Central memory CD4-positive, alpha-beta T cell (primary cell): ENCODE data around the gene APBA2.

Source experiments
- DNase-seq: peaks from one replicate; pipeline ENCODE4 v3.0.0; 2022

The APBA2 gene

DNA sequence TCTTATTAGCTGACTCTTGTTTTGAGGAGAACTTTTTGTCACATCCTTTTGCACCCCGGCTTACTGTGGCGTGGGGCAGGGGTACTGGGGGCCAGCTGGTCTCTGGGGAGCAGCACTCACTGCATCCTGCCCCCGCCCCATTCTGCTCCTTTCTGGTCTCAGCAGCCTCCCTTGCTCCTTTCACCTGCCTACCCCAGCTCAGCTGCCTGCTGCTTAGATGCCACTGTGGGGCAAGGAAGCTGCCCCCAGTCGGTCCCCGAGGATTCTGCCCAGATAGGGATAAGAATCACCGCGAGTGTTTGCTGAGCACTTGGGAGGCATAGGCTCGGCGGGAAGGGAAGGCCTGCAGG lies 32.0 kb downstream of the APBA2 start:
- no peak for DNase-seq

DNA sequence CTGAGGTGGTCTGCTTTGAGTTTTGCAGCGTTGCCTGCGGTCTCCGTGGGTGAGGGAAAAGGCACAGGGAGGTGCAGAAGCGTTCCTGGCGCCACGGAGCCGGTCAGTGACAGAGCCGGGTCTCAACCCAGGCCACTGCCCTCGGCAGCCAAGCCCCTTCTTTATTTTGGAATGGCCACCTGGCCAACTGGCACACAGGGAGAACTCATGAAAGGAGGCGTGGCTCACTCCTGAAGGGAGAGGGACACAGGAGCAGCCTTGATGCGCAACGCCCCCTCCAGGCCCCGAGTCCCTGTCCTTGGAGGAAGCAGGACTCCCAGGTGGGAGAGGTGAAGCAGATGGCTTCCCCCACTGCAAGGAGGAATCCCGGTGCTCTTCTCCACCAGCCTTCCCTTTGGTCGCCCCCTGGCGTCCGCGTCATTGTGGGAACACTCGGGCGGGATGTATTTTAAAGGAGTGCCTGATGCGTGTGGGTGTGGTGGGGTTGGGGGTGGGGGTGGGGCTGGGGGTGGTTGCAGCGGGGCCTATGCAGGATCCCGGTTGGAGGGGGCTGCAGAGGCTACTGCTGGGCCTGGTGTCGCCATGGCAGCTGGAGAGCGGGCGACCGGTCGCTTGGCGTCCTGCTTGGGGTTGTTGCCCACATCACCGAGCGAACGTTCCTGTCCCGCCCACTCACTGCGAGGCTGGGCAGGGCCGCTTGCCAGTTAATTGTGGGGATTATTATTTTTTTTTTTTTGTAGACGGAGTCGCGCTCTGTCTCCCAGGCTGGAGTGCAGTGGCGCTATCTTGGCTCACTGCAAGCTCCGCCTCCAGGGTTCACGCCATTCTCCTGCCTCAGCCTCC lies 32.6 kb downstream of the APBA2 start:
- no peak for DNase-seq

DNA sequence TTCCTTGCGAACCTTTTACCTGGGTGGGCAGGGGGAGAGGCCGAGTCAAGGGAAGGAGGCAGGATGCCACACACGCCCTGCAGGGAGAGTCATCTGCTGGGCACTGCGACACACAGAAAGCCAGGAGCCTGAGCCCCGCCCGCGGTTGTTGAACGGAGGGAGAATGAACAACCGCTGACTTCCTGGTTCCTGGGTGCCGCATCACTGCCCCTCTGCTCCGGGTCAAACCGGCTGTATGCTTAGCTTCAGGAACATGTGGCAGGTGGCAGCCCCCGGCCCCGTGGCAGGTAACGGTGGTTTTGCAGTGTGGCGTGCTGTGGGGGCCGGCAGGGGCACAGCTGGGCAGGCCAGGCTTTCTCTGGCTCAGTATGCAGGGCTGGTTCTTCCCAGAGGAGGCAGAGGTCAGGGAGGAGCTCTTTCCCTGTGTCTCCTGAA lies 33.4 kb downstream of the APBA2 start:
- no peak for DNase-seq

DNA sequence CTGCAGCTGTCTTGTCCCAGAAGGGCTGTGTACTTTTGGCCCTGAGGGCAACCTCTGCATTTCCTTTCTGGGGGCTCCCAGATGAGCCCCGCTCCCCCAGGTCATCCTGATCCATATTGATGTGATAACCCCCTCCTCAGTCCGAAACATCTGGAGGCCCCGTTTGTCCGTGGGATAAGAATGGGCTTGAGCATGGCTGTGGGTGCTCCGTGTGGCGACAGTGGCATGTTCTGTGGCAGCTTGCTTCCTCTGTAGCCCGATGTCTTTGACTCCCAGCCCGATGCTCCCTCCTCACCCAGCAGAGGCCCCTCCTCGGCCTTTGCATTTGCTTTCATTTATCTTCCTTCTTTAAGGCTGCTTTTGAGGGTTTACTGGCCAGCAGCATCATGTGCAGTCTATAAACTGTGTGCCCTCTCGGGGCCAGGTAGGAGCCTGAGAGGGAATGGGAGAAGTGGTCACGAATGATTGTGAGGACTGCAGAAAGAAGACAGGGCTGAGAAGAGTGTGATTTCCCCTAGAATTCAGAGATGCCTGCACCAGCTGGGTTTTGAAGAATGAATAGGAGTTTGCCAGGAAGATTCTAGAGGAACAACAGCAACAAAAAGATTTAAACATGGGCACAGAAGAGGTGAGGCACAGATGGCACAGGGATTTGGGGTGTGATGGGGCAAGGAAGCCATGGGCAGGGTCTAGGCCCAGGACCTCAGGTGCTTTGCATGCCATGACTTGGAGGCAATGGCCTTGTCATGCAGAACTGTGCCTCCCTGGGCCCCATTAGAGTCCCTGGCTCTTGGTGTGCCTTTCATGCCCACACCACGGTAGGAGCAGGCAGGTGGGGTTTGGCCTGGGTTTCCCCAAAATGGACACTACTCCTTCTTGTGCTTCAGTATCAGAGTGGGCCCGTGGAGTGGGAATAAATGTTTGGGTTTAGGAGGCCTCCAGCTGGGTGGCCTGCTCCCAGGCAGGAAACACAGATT lies 34.2 kb downstream of the APBA2 start:
- no peak for DNase-seq

DNA sequence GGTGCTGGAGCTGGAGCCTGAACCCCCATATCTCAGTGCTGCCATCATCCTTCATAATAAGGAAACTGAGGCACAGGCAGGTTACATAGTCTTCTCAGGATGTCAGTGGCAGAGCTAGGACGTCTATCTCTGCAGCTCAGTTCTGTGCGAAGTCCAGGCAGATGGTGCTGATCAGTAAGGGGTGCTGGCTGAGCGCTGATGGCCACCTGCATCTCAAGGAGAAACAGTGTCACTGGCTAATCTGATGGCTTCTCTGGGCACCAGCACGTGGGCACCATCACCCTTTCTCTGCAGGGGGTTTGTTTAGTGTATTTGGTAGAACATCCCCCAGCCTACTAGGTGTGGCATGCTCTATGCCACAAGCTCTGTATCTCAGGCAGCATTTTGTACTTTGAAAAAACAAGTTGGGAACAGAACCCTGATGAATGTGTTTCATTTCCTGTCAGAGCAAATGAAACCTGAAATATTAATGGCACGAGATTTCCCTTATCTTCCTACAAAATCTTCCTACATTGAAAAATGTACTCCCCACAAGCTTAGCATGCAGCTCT lies 35.1 kb downstream of the APBA2 start:
- no peak for DNase-seq

DNA sequence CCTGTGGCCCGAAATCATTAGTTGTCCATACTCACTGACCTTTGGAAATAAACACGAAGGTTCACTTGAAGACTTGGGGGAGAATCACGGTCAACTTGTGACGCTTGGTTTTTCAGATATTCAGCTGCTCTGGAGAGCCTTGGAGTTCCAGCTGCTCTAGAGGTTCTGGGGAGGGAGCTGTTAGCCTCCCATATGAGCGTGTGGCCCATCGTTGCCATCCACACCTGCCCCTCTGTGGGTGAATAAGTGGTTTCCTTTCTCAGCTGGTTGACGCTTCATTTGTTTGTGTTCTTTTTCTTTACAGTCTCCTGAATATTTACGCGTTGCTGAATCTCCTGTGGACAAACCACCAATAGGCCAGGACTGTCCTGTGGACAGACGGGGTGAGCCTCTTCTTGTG lies 35.6 kb downstream of the APBA2 start:
- no peak for DNase-seq

DNA sequence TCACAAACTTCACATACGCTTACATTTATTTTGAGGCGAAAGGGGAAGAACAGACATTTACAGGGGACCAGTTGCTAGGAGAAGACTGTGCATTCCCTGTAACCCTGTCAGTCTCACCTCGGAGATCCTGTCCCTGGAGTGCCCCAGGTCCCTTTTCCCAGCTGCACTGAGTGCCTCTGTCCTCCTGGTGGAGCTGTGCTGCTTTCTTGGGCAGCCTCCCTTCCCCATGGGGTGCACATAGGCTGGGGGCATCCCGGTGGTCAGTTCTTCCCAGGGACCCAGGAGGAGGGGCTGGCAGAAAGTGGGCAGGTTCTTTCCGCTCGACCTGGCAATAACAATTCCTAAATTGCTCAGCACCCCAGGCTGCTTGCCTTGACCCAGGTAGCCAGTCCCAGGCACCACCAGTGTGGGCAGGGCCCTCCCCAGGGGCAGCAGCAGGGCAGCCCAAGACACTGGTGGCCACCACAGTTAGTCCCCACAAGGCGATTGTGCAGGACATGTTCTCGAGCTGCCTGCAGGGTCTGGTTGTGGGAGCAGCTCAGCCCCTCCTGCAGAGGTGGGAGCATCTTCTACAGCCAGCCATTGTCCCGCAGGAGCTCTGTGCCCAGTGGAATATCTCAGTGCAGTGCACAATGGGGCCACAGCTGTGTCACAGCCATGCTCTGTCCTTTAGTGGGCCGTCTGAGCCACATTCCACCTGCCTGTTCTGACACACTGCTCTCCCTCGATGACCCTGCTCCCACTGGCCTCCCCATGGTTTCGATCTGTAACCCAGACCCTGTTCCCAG lies 36.3 kb downstream of the APBA2 start:
- no peak for DNase-seq

DNA sequence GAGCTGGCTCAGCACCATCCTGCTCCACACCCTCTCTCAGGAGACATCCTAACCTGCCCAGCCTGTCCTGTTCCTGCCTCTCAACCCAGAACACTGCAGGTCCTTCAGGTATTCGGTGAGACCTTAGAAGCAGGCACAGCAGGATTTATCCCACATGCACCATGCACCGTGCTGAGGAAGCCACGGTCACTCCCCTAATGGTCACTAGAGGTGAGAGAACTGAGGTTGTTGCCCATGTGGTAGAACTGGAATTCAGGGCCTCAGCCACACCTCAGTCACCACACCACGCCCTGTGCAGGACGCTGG lies 36.9 kb downstream of the APBA2 start:
- no peak for DNase-seq

DNA sequence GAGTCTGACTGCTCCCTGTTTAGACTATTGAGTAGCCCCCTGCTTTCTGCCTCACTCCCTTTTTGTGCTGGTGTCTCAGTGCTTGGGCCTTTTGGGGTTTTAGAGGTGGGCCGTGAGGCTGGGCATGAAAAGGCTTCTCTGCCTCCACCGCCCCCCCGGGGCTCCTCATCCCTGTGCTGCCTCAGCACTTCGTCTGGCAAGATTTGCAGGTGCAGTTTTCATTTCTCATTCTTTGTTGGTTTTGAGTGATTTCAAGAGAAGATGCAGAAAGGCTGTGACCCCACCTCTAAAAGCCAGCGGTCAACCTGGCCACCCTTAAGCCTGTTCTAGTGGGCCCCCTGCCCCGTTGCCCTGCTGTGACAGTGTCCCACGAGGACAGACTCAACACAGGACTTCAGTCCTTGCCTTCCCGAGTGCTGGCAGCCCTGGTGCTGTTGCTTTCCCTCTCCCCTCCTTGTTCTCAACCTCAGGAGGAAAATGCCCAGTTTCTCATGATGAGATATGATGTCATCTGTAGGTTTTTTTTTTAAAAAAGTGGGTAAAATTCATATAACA lies 38.0 kb downstream of the APBA2 start:
- DNase-seq = no peak

DNA sequence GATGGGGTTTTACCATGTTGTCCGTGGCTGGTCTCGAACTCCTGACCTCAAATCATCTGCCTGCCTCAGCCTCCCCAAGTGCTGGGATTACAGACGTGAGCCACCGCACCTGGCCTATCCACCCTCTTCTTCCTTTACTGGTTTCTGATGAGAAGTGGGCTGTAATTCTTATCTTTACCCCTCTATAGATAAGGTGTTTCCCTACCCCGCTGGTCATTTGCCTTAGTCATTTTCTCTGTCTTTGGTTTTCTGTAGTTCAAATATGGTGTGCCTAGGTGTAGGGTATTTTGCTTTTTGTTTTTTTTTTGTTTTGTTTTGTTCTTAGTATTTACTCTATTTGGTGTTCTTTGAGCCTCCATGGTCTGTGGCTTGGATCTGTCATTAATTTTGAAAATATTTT lies 41.3 kb downstream of the APBA2 start:
- no peak for DNase-seq

DNA sequence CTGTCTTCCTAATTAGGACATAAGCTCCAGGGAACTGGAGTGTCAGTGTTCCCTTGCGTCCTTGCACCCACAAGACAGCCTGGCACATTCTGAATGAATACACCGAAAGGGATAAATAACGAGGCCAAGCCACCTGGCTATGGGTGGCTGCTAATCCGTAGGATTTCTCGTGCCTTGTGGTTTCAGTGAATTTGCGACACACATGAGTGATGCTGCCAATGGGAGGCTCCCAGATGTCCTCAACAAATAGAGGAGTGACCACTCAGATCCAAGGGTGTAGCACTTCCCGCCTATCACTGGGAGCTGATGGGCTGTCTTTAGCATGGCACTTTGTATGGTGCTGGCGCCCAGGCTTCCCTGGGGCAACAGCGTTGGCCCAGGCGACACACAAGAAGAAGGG lies 43.4 kb downstream of the APBA2 start:
- no peak for DNase-seq

DNA sequence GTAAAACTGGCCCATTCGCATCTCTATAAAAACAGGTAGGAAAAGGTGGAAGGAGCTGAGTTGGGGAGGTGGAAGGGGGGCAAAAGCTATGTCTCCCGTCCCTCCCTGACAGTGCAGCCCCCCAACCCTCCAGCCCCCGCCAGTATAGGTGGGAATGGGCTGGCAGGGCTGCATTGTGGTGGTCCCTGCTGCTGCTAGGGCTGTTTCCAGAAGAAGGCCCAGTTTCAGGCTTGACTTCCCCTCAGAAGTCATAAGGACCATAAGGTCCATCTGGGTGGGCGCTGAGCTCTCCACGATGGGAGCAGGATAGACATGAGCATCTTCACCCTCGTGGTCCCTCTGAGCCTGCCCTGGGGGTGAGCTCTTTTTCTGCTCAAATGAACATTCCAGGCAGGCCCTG lies 44.2 kb downstream of the APBA2 start:
- DNase-seq = no peak

DNA sequence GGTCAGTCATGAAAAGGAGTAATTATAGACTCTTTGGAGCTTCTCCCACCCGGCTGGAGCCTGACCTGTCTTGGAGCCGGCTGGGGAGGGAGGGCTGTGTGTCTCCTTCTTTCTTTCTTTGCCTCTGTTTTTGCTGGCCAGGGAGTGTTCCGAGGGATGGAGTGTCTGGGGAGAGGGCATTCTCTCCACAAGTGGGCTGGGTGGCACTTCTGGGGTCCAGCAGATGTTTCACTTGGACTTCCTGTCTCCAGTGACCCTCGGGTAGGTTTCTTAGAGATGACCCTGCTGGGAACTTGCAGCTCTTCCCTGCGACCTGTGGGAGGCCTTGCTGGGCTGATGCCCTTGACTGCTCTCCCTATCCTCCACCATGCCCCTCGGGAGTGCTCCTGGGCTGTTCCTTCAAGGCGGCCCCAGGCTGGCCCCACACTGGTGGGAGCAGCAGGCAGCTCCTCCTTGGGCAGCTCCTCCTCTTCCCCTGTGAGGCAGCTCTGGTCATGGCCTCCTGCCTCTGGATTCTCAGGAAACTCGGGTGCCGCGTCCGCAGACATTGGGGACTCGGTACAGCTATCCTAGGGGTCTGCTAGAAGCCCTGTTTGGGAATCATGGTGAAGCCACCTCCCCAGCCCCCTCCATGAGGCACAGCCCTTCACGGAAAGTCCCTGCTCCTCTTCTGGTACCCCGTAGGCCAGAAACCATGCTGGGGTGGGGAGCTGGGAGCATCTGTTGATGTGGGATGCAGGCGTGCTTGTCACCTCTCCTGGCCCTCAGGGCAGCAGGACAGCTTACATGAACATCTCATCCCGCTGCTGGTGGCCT lies 44.9 kb downstream of the APBA2 start:
- DNase-seq = no peak

DNA sequence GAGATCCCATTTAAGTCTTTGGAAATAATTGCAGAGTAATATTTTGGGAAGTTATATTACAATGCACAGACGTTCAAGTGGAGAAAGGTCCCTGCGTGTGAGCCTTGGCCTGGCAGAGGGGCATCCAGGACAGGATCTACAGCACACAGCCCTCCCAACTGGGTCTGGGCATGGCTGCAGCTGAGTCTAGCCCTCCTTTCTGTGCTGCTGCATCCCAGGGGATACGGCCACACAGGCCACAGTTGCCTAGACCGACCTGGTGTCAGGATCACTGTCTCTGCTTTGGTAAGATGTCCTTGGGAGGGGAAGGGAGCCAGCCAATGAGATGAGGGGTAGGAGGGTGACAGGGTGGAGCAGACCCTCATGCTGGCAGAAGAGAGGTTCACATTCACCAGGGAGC lies 46.1 kb downstream of the APBA2 start:
- no peak for DNase-seq

DNA sequence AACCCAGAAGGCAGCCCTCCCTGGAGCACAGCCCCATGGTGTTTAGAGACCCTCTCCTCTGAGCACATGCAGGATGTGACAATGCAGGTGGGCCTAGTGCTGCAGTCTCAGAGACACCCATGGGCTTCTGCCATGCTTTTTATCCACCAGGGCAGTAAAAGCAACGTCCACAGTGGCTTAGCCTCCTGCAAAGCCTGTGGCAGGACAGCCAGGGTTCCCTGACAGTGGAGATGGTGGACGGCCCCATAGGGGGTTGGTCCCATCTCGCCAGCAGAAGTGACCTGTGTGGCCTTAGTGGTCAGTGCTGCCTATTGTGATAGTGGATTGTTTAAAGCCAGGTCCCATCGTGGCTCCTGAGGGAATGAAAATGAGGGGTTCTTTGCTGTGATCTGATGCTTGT lies 46.6 kb downstream of the APBA2 start:
- DNase-seq = no peak

DNA sequence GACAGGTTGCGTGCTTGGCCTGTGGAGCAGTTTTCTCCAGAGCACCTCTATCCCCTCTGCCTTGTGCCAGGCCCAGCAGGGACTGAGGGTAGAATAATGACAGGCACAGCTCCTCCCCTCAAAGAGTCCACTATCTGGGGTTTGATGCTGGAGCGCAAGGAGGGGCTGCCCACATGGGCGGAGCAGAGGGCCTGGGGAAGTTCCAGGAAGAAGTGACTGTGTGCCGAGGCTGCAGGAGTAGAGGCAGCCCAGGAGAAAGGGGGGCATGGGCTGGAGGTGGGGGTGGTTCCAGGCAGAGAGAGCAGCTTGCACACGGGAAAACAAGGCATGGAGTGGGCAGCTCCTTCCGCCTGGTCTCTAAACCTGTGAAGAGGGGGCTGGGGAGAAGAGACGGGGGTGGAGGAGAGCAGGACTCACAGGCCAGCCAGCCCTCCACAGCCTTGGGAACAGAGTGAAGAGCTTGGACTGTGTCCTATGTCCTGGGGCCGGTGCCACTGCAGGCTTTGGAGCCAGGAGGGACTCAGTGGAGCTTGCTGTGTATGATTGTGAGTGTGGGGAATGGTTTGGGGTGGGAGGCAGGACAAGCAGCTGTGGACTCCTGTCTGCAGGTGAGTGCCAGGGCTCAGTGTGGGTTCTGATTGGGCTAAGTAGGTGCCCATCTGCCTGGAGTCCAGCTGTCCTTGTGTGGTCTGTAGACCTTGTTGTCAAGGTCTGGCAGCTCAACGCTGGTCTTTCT lies 48.1 kb downstream of the APBA2 start:
- no peak for DNase-seq

DNA sequence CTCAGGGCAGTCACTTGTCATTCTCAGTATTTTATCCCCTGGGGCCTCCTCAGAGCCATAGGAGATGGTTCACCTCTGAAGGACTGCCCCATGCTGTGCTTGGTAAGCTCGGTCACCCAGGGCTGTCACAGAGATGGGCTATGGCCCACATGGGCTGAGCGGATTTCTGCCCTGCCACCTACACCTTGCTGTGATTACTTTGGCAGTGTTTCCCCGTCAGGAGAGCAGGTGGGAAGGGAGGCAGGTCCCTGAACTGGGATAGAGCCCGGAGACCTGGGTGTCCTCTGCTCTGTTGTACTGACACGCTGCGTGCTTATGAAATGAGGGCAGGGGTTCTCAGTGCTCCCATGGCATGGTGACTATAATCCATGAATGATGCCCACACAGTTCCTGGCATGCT lies 48.9 kb downstream of the APBA2 start:
- DNase-seq = no peak

DNA sequence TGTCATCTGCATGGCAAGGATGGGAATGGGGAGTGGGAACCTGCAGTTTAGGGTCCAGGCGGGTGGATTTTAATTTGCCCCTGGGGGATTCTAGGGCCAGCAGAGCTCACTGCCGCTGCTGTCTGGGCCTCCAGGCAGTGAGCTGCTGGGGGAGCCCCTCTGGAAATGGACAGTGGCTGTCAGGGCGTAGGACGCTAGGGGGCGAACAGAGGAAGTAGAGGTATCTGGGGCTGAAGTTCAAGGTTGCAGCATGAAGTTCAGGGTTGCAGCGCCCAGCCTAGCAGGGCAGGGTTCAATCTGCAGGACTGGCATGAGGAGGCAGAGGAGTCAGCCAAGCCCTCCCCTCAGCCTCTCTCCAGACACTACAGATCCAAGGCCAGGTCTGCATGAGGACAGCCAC lies 49.5 kb downstream of the APBA2 start:
- DNase-seq = no peak

DNA sequence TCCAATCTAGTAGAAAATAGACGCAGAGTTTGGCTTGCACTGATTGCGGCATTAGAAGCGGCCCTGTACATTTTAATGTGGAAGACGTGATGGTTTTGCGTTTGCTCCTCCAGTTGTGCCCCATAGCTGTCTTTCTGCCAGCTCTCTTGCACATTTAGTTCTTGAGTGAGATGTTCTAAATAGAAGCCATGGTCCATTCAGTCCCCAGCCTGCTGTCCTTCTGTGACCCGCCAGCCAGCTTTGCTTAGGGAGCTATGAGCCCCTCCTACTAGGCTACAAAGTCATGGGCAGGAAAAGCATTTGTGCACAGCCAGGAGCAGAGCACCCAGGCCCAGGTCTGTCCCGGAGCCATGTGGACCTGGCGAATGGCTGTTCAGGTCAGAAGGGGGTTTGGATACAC lies 50.3 kb downstream of the APBA2 start:
- no peak for DNase-seq

DNA sequence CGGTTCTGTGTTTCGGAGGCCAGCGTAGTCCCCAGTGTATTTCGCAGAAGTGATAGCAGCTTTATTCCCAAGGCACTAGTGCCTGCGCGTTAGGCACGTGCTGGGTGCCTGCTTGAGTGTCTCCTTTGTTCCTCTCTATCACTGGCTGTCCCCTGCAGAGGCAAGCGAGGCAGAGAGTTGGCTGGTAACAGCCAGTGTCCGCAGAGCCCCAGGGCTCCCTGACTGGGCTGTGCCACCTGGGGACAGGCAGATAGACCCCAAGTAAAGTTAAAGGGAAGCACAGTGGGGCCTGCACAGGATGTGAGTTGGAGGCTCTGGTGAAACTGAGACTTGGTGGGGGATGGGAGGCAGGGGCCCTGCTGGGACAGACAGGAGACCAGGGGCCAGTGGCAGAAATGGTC lies 50.7 kb downstream of the APBA2 start:
- DNase-seq = no peak

DNA sequence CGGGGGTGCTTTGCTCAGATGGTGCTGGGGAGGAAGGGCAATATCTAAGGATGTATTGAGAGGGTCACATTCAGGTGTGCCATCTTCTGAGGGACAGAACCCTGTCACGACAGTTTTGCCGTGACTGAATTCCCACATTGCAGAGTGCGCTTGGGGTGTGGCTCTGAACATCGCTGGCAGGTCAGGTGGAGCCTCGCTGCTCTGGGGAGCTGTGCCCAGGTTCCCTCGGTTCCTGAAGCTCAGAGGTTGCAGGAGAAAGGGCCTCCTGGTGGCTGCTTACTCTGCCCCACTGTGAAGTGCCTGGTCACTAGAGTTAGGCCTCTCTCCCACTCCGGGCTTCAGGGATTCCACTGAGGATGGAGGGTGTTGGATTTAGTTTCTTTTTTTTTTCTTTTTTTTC lies 51.5 kb downstream of the APBA2 start:
- no peak for DNase-seq
